Liver (tissue), 9 donors: Measurements from ENCODE around the gene ADCY9. TPM values are rescaled to one million over a fixed set of nuclear protein-coding genes. Genes with fewer than 3 reads are reported as not detected.

Source experiments
- DNase-seq: peaks from one replicate; pipeline ENCODE4 v3.0.0-alpha.2; 2017; ENCODE audit warnings: low spot score
- H3K27ac ChIP-seq, 2 donors: one replicate each; pipeline ENCODE4 v1.7.0; 2013; ENCODE audit warnings: inconsistent platforms in 2 of 2, low read length in 2 of 2, control low read depth in 1 of 2, low read depth in 1 of 2, mild to moderate bottlenecking in 1 of 2
- H3K27me3 ChIP-seq, 4 donors: one replicate each; pipeline versions ENCODE4 v1.6.1 to v1.7.0; 2013; ENCODE audit warnings: low read length in 3 of 4, inconsistent platforms in 1 of 4, mild to moderate bottlenecking in 1 of 4, moderate library complexity in 1 of 4; ENCODE audit not compliant: control insufficient read depth in 4 of 4, insufficient read depth in 4 of 4
- H3K36me3 ChIP-seq, 4 donors: one replicate each; pipeline versions ENCODE4 v1.6.1 to v1.7.0; 2013; ENCODE audit warnings: low read length in 3 of 4, mild to moderate bottlenecking in 3 of 4, low read depth in 1 of 4, moderate library complexity in 1 of 4; ENCODE audit not compliant: control insufficient read depth in 4 of 4, insufficient read depth in 3 of 4
- H3K4me1 ChIP-seq, 4 donors: one replicate each; pipeline versions ENCODE4 v1.6.1 to v1.7.0; 2013; ENCODE audit warnings: low read length in 3 of 4, mild to moderate bottlenecking in 3 of 4, moderate library complexity in 1 of 4; ENCODE audit not compliant: control insufficient read depth in 4 of 4, insufficient read depth in 4 of 4
- H3K4me3 ChIP-seq, 3 donors: one replicate each; pipeline versions ENCODE4 v1.6.1 to v1.7.0; 2013; ENCODE audit warnings: low read length in 3 of 3, control low read depth in 1 of 3, low read depth in 1 of 3, mild to moderate bottlenecking in 1 of 3
- H3K9ac ChIP-seq, 2 donors: one replicate each; pipeline ENCODE4 v1.7.0; 2013; ENCODE audit warnings: low read length in 2 of 2, mild to moderate bottlenecking in 2 of 2, moderate library complexity in 2 of 2, control low read depth in 1 of 2, low read depth in 1 of 2
- H3K9me3 ChIP-seq, 4 donors: one replicate each; pipeline versions ENCODE4 v1.6.1 to v1.7.0; 2013; ENCODE audit warnings: low read length in 3 of 4; ENCODE audit not compliant: control insufficient read depth in 4 of 4
- EGR1 ChIP-seq, 2 donors: IDR thresholded peaks; 2 replicates each; pipeline ENCODE4 v1.6.1; 2016 to 2018; ENCODE audit warnings: antibody characterized with exemption in 2 of 2, low read depth in 2 of 2
- FOXA1 ChIP-seq: IDR thresholded peaks from 2 replicates; pipeline ENCODE4 v1.6.1; 2016; ENCODE audit warnings: antibody characterized with exemption
- GABPA ChIP-seq, 2 donors: IDR thresholded peaks in 1 of 2; conservative IDR thresholded peaks in 1 of 2; 2 replicates each; pipeline ENCODE4 v1.6.1; 2016; ENCODE audit warnings: antibody characterized with exemption in 2 of 2, mild to moderate bottlenecking in 1 of 2, moderate library complexity in 1 of 2
- HNF4A ChIP-seq, 2 donors: conservative IDR thresholded peaks; 2 replicates each; pipeline ENCODE4 v1.6.1; 2016; ENCODE audit warnings: antibody characterized with exemption in 2 of 2, mild to moderate bottlenecking in 2 of 2
- HNF4G ChIP-seq: IDR thresholded peaks from 2 replicates; pipeline ENCODE4 v1.6.1; 2016; ENCODE audit warnings: antibody characterized with exemption
- NR2F2 ChIP-seq: IDR thresholded peaks from 2 replicates; pipeline ENCODE4 v1.6.1; 2016; ENCODE audit warnings: antibody characterized with exemption
- RAD21 ChIP-seq, 2 donors: IDR thresholded peaks; 2 replicates each; pipeline ENCODE4 v1.6.1; 2016; ENCODE audit warnings: antibody characterized with exemption in 2 of 2, mild to moderate bottlenecking in 2 of 2
- RXRA ChIP-seq, 2 donors: IDR thresholded peaks; 2 replicates each; pipeline ENCODE4 v1.6.1; 2017 to 2018; ENCODE audit warnings: antibody characterized with exemption in 2 of 2, mild to moderate bottlenecking in 1 of 2
- SP1 ChIP-seq: IDR thresholded peaks from 2 replicates; pipeline ENCODE4 v1.6.1; 2018; ENCODE audit warnings: antibody characterized with exemption, mild to moderate bottlenecking
- YY1 ChIP-seq: IDR thresholded peaks from 2 replicates; pipeline ENCODE4 v1.6.1; 2016; ENCODE audit warnings: antibody characterized with exemption, mild to moderate bottlenecking
- ZBTB33 ChIP-seq: IDR thresholded peaks from 2 replicates; pipeline ENCODE4 v1.6.1; 2016; ENCODE audit warnings: antibody characterized with exemption
- WGBS: extraction: QIAGEN DNeasy Blood & Tissue Kit; methylation state at CpG from one replicate; pipeline ENCODE4 v1.1.7; 2013; 5-methylcytosine and 5-hydroxymethylcytosine counted together
- polyA plus RNA-seq, 2 donors: library from polyadenylated mRNA; stranded (reverse) in 1 of 2; unstranded in 1 of 2; fragments of 200-250 nt in 1 of 2; fragments of >200 nt in 1 of 2; fragmentation: Nextera tagmentation in 1 of 2; extraction: Ambion mirVana in 1 of 2; gene quantifications; one replicate each; pipeline versions ENCODE4 v1.2.1 to v1.2.3, GENCODE V29; 2013 to 2015
- total RNA-seq, 2 donors: library from RNA; depleted of rRNA; stranded (reverse); fragments of >200 nt; gene quantifications; one replicate each; pipeline ENCODE4 v1.2.3, GENCODE V29; 2014
- TF ChIP-seq, protein P1 (sequence below): fragments of 150-350 bp; IDR thresholded peaks from 2 replicates; pipeline ENCODE4 v1.5.1; 2017; ENCODE audit warnings: improper control_type of control experiment, low read depth, low read length; ENCODE audit not compliant: missing input control
- TF ChIP-seq, protein P2 (sequence below): IDR thresholded peaks from 2 replicates; pipeline ENCODE4 v1.6.1; 2016; ENCODE audit warnings: antibody characterized with exemption
- TF ChIP-seq, protein P3 (sequence below): IDR thresholded peaks from 2 replicates; pipeline ENCODE4 v1.6.1; 2016; ENCODE audit warnings: antibody characterized with exemption, mild to moderate bottlenecking
- donor health status: healthy.
- donor health status: healthy.
- donor health status: healthy.
- donor health status: healthy.
- donor health status: healthy.

Gene ADCY9
- total and polyA plus RNA-seq, 4 donors, result 3.6 to 25.1 (median 11.0) TPM

GRCh38 chr16:4058386-4058785, 57.9 kb downstream of the ADCY9 start:
- Histone ChIP-seq H3K4me1 (peaks cover 2 to 19% (median 10%) of the 10 kb centered on the region in 4 donors), H3K9ac (no peak overlapping the region), H3K9me3 (no peaks in the 10 kb centered on the region), H3K27ac (no peak overlapping the region), H3K4me3 (no peak overlapping the region), H3K27me3 (no peaks in the 10 kb centered on the region), H3K36me3 (no peaks in the 10 kb centered on the region)
- TF ChIP-seq, protein P1, sequence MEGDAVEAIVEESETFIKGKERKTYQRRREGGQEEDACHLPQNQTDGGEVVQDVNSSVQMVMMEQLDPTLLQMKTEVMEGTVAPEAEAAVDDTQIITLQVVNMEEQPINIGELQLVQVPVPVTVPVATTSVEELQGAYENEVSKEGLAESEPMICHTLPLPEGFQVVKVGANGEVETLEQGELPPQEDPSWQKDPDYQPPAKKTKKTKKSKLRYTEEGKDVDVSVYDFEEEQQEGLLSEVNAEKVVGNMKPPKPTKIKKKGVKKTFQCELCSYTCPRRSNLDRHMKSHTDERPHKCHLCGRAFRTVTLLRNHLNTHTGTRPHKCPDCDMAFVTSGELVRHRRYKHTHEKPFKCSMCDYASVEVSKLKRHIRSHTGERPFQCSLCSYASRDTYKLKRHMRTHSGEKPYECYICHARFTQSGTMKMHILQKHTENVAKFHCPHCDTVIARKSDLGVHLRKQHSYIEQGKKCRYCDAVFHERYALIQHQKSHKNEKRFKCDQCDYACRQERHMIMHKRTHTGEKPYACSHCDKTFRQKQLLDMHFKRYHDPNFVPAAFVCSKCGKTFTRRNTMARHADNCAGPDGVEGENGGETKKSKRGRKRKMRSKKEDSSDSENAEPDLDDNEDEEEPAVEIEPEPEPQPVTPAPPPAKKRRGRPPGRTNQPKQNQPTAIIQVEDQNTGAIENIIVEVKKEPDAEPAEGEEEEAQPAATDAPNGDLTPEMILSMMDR, result no peak
- TF ChIP-seq EGR1 (IDR thresholded peaks at IDR 0.05; ENCODE audit: low read depth in 2 of 2), result no peak
- TF ChIP-seq RAD21 (IDR thresholded peaks at IDR 0.05), result no peak
- no peak for TF ChIP-seq HNF4A (conservative IDR thresholded peaks at IDR 0.05)
- TF ChIP-seq ZBTB33, result no peak
- no peak for TF ChIP-seq RXRA (IDR thresholded peaks at IDR 0.05)
- TF ChIP-seq FOXA1, result no peak
- TF ChIP-seq, protein P2, sequence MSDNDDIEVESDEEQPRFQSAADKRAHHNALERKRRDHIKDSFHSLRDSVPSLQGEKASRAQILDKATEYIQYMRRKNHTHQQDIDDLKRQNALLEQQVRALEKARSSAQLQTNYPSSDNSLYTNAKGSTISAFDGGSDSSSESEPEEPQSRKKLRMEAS, result no peak
- TF ChIP-seq YY1, result no peak
- no peak for TF ChIP-seq NR2F2
- no peak for TF ChIP-seq SP1
- TF ChIP-seq, protein P3, sequence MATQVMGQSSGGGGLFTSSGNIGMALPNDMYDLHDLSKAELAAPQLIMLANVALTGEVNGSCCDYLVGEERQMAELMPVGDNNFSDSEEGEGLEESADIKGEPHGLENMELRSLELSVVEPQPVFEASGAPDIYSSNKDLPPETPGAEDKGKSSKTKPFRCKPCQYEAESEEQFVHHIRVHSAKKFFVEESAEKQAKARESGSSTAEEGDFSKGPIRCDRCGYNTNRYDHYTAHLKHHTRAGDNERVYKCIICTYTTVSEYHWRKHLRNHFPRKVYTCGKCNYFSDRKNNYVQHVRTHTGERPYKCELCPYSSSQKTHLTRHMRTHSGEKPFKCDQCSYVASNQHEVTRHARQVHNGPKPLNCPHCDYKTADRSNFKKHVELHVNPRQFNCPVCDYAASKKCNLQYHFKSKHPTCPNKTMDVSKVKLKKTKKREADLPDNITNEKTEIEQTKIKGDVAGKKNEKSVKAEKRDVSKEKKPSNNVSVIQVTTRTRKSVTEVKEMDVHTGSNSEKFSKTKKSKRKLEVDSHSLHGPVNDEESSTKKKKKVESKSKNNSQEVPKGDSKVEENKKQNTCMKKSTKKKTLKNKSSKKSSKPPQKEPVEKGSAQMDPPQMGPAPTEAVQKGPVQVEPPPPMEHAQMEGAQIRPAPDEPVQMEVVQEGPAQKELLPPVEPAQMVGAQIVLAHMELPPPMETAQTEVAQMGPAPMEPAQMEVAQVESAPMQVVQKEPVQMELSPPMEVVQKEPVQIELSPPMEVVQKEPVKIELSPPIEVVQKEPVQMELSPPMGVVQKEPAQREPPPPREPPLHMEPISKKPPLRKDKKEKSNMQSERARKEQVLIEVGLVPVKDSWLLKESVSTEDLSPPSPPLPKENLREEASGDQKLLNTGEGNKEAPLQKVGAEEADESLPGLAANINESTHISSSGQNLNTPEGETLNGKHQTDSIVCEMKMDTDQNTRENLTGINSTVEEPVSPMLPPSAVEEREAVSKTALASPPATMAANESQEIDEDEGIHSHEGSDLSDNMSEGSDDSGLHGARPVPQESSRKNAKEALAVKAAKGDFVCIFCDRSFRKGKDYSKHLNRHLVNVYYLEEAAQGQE, result no peak
- WGBS, result 95% methylated on average over 6 of the region's 6 CpGs
- no peak for DNase-seq

DNA sequence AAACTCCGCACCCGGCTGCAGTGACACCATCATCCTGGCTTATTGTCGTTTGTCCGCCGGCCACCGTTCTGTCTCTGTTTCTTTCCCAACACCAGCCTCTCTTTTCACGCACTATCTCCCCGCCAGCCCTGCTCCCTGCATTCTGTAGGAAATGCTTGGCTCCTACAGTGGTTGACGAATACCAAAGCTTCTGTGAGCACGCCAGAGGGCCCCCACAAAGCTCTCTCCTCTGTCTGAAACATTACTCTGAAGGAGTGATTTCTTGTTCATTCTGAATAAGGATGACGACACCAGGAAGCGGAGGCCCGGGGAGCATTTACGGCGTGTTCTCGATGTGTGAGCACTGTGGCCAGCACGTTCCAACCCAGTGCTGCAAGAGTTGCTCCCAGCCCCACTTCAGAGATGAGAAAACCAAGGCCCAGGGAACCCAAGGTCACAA, 58.8 kb downstream of the ADCY9 start:
- Histone ChIP-seq H3K36me3 (no peaks in the 10 kb centered on the region), H3K9me3 (no peaks in the 10 kb centered on the region), H3K4me1 (peaks cover 2 to 28% (median 18%) of the 10 kb centered on the region in 4 donors), H3K27ac (no peak overlapping the region), H3K4me3 (no peak overlapping the region), H3K9ac (no peak overlapping the region), H3K27me3 (no peaks in the 10 kb centered on the region)
- WGBS, result 93% methylated on average over 17 of the region's 17 CpGs
- no peak for TF ChIP-seq GABPA (IDR thresholded peaks at IDR 0.05 in 1 of 2, conservative IDR thresholded peaks at IDR 0.05 in 1 of 2)
- TF ChIP-seq HNF4G, result no peak
- TF ChIP-seq, protein P1, result no peak
- DNase-seq, result no peak
